Measurements from ENCODE around the gene TEKT1.
A peak's percentile ranks its signal among the peaks of the same experiment; 100 is the strongest.

Gene TEKT1

GRCh38 chr17:6757747-6758146 is 73.8 kb downstream of the TEKT1 start:
- DNase-seq (ENCODE audit: low spot score): no peak

GRCh38 chr17:6756425-6757031 is 75.0 kb downstream of the TEKT1 start:
- DNase-seq (ENCODE audit: low spot score): no peak

GRCh38 chr17:6755731-6756184 is 75.8 kb downstream of the TEKT1 start, which contains the start of gene XAF1:
TSS of gene XAF1 (plus strand) at chr17:6756046. CDS start at chr17:6756079, 33 bp downstream.
- DNase-seq (ENCODE audit: low spot score): peak; percentile 21

GRCh38 chr17:6755281-6755680 is 76.2 kb downstream of the TEKT1 start:
- no peak for DNase-seq (ENCODE audit: low spot score)

- no peak for DNase-seq (ENCODE audit: low spot score)
These were observed 78.0 kb downstream of the TEKT1 start for GRCh38 chr17:6753546-6753945.

GRCh38 chr17:6753006-6753445 is 78.5 kb downstream of the TEKT1 start:
- DNase-seq (ENCODE audit: low spot score): peak; percentile 86

GRCh38 chr17:6752068-6752909 is 79.2 kb downstream of the TEKT1 start:
- DNase-seq (ENCODE audit: low spot score): peak; percentile 97

- no peak for DNase-seq (ENCODE audit: low spot score)
These were observed 82.0 kb downstream of the TEKT1 start for GRCh38 chr17:6749519-6749918.

- DNase-seq (ENCODE audit: low spot score): no peak
These were observed 82.9 kb downstream of the TEKT1 start for GRCh38 chr17:6748617-6749016.
